Activated CD8-positive, alpha-beta memory T cell treated with anti-CD3 and anti-CD28 coated beads, Interleukin-2, amount 10 ng/mL, durations not matched to agents 7 days and 5 days (primary cell): ENCODE measurements around the gene ANP32B. TPM values are rescaled to one million over a fixed set of nuclear protein-coding genes. Genes with fewer than 3 reads are reported as not detected.
"Not testable (repeated sequence)": the region's sequence is repeated elsewhere in the genome, so short reads cannot be mapped to it uniquely, and the experiment has no call there.

Source experiments
- ATAC-seq: fragments of 150-1000 bp; cut with Tn5 transposase; one replicate; pipeline ENCODE4 v1.10.0; 2021; ENCODE audit warnings: moderate library complexity
- CTCF ChIA-PET: fragments of 350-600 bp; sonication (Branson Sonifier 250); formaldehyde crosslinking; loops from one replicate; lab custom pipeline; 2021; ENCODE audit warnings: antibody characterized with exemption; lab: Charles Lee
- DNase-seq: peaks from one replicate; pipeline ENCODE4 v3.0.0-alpha.2; 2020
- H3K27ac Mint-ChIP-seq: one replicate; pipeline ENCODE4 v1.8.0; 2021; ENCODE audit warnings: mild to moderate bottlenecking, mixed read lengths
- H3K27me3 Mint-ChIP-seq: one replicate; pipeline ENCODE4 v1.8.0; 2021; ENCODE audit warnings: mixed read lengths
- H3K36me3 Mint-ChIP-seq: one replicate; pipeline ENCODE4 v1.8.0; 2021; ENCODE audit warnings: mild to moderate bottlenecking, mixed read lengths
- H3K4me1 Mint-ChIP-seq: one replicate; pipeline ENCODE4 v1.8.0; 2021; ENCODE audit warnings: mixed read lengths
- H3K4me3 Mint-ChIP-seq: one replicate; pipeline ENCODE4 v1.8.0; 2021; ENCODE audit warnings: mild to moderate bottlenecking, moderate library complexity, mixed read lengths
- H3K9me3 Mint-ChIP-seq: one replicate; pipeline ENCODE4 v1.8.0; 2022; ENCODE audit warnings: low read depth, mixed read lengths
- total RNA-seq, 2 experiments: library from RNA; stranded (reverse); gene quantifications; one replicate each; pipeline ENCODE4 v1.2.3, GENCODE V29; 2021

The ANP32B gene
- total RNA-seq, 2 experiments from 2014 or later = 299 to 301 TPM

GRCh38 chr9:98007251-98007928 lies 24.2 kb downstream of the ANP32B start:
- Mint-ChIP-seq H3K27ac (peak overlapping the region; percentile 60), H3K27me3 (no peaks in the 10 kb centered on the region), H3K4me3 (no peak overlapping the region), H3K9me3 (no peaks in the 10 kb centered on the region), H3K36me3 (peaks cover 72% of the 10 kb centered on the region), H3K4me1 (peaks cover 29% of the 10 kb centered on the region)
- CTCF ChIA-PET = interaction anchor here (1.0 to 1.7 kb wide), 5 partner anchors 10 to 24 kb away, joined by 3 to 7 read pairs (median 5); partner anchors contain the start of gene ANP32B
- DNase-seq = no peak
- peak; percentile 77 for ATAC-seq

- ATAC-seq (no peak), DNase-seq (no peak)
- H3K36me3 Mint-ChIP-seq = peaks cover 80% of the 10 kb centered on the region
- H3K4me3 Mint-ChIP-seq = no peak overlapping the region
- H3K9me3 Mint-ChIP-seq = no peaks in the 10 kb centered on the region
- peaks cover 28% of the 10 kb centered on the region for H3K4me1 Mint-ChIP-seq
- H3K27me3 Mint-ChIP-seq = no peaks in the 10 kb centered on the region
- no peak overlapping the region for H3K27ac Mint-ChIP-seq
- CTCF ChIA-PET = interaction anchor here (1.0 to 1.3 kb wide), 4 partner anchors 9 to 20 kb away, joined by 3 to 5 read pairs (median 3); no protein-coding TSS in a partner anchor
These were observed 25.6 kb downstream of the ANP32B start for GRCh38 chr9:98008764-98009163.

DNA sequence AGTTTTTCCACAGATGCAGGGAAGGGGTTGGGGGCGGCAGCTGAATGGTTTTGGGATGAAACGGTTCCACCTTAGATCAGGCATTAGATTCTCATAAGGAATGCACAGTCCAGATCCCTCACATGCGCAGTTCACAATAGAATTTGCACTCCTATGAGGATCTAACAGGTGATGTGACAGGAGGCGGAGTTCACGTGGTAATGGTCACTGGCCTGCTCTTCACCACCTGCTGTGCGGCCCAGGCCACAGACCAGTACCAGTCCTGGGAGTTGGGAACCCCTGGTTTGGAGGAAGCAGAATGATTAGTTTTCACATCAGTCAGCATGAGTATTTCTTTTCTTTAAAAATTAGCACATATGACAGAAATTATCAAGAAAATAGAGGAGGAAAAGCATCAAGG lies 26.3 kb downstream of the ANP32B start:
- ATAC-seq = no peak
- no peak for DNase-seq
- Mint-ChIP-seq H3K27me3 (no peaks in the 10 kb centered on the region), H3K9me3 (no peaks in the 10 kb centered on the region), H3K27ac (peak overlapping the region; percentile 2), H3K36me3 (peaks cover 76% of the 10 kb centered on the region), H3K4me1 (peaks cover 26% of the 10 kb centered on the region), H3K4me3 (no peak overlapping the region)
- CTCF ChIA-PET = interaction anchor here (1.3 kb wide), 2 partner anchors 9 to 21 kb away, joined by 3 to 5 read pairs; no protein-coding TSS in a partner anchor

DNA sequence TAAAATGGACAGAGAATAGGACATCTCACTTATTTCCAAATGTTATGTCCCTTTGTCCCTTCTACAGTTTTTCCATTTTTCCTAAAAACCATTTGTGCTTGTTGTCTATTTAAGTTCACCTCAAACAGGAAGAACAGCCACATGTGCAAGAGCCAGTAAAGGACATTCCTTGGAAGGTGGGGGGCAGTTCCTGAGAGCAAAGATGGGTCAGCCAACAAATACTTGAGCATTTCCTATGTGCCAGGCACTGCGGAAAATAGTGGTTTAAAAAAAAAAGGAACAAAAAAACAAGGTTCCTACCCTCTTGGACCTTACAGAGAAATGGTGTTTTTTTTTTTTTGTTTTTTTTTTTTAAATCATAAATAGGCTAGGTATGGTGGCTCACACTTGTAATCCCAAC lies 26.8 kb downstream of the ANP32B start:
- peaks cover 77% of the 10 kb centered on the region for H3K36me3 Mint-ChIP-seq
- no peaks in the 10 kb centered on the region for H3K9me3 Mint-ChIP-seq
- no peak overlapping the region for H3K4me3 Mint-ChIP-seq
- CTCF ChIA-PET = interaction anchor here (1.1 to 1.3 kb wide), 2 partner anchors 25 to 86 kb away, joined by 3 to 4 read pairs; no protein-coding TSS in a partner anchor
- DNase-seq (no peak), ATAC-seq (no peak)
- H3K27ac Mint-ChIP-seq = peak overlapping the region; percentile 2
- no peaks in the 10 kb centered on the region for H3K27me3 Mint-ChIP-seq
- peaks cover 24% of the 10 kb centered on the region for H3K4me1 Mint-ChIP-seq

GRCh38 chr9:98010445-98010844 lies 27.3 kb downstream of the ANP32B start:
- Mint-ChIP-seq H3K27ac (no peak overlapping the region), H3K36me3 (peaks cover 78% of the 10 kb centered on the region), H3K27me3 (no peaks in the 10 kb centered on the region), H3K4me1 (peaks cover 23% of the 10 kb centered on the region), H3K9me3 (no peaks in the 10 kb centered on the region), H3K4me3 (no peak overlapping the region)
- DNase-seq = no peak
- ATAC-seq = no peak
- CTCF ChIA-PET = interaction anchor here (1.1 to 1.3 kb wide), 2 partner anchors 24 to 87 kb away, joined by 3 to 4 read pairs; no protein-coding TSS in a partner anchor

GRCh38 chr9:98011122-98011521 lies 28.0 kb downstream of the ANP32B start:
- no peak for ATAC-seq
- Mint-ChIP-seq H3K27ac (peak overlapping the region; percentile 1), H3K4me1 (peaks cover 17% of the 10 kb centered on the region), H3K27me3 (no peaks in the 10 kb centered on the region), H3K4me3 (no peak overlapping the region), H3K9me3 (no peaks in the 10 kb centered on the region), H3K36me3 (peaks cover 76% of the 10 kb centered on the region)
- DNase-seq = no peak
- CTCF ChIA-PET = interaction anchor here (1.1 to 1.3 kb wide), 2 partner anchors 24 to 87 kb away, joined by 3 to 4 read pairs; no protein-coding TSS in a partner anchor

DNA sequence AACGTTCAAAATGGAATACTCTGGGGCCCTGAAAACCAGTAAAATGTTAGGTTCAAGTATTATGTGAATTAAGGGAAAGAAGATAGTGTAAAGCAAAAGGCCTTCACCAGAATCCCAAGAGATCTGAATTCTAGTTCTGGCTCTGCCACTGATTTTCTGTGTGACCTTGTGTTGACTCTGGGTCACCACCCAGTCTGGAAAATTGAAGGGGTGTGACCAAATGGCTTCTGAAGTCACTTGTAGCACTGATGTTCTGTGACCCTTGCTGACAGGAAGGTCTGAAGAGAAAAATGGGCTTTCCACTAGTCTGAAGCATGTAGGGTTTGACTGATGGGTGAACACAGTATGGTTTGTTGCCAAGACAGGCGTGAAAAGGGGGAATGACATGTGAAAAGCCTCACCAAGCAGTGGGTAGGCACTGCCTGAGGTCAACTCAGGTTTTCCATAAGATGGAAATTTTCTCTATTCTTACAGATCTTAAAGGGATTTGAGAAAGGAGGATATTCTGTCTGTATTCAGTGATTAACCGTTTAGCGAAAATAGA lies 33.1 kb downstream of the ANP32B start:
- Mint-ChIP-seq H3K27ac (no peak overlapping the region), H3K36me3 (peaks cover 55% of the 10 kb centered on the region)
- ATAC-seq = no peak

DNA sequence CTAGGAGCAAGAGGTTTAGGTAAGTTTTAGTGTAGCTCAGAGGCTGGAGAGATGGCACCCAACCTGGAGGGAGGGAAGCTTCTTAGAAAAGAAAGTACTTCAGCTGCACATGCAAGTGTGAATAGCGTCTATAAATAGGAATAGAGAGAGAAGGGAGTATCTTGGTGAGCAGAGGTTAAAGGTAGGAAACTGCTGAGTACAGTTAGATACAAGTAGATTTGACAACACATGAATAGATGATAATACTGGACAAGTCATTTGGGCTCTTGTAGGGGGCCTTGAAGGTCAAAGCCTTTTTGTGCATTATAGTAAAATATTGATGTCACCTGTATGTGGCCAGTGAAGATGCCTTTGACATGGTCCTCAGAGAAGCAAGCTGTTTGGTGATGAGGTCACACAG lies 34.2 kb downstream of the ANP32B start:
- no peaks in the 10 kb centered on the region for H3K9me3 Mint-ChIP-seq
- no peaks in the 10 kb centered on the region for H3K4me1 Mint-ChIP-seq
- H3K27ac Mint-ChIP-seq = no peak overlapping the region
- H3K36me3 Mint-ChIP-seq = peaks cover 47% of the 10 kb centered on the region
- ATAC-seq = no peak
- H3K4me3 Mint-ChIP-seq = no peak overlapping the region
- no peak for DNase-seq
- CTCF ChIA-PET = interaction anchor here (1.0 to 1.3 kb wide), 2 partner anchors 34 to 95 kb away, joined by 3 to 6 read pairs; partner anchors contain the start of genes ANP32B and TRMO
- no peaks in the 10 kb centered on the region for H3K27me3 Mint-ChIP-seq

More for the DNA sequence above, 33.1 kb downstream of the ANP32B start:
- CTCF ChIA-PET = no interaction called here
- H3K4me1 Mint-ChIP-seq = peaks cover 1% of the 10 kb centered on the region
- H3K4me3 Mint-ChIP-seq = no peak overlapping the region
- H3K27me3 Mint-ChIP-seq = no peaks in the 10 kb centered on the region
- no peak for DNase-seq
- H3K9me3 Mint-ChIP-seq = no peaks in the 10 kb centered on the region

DNA sequence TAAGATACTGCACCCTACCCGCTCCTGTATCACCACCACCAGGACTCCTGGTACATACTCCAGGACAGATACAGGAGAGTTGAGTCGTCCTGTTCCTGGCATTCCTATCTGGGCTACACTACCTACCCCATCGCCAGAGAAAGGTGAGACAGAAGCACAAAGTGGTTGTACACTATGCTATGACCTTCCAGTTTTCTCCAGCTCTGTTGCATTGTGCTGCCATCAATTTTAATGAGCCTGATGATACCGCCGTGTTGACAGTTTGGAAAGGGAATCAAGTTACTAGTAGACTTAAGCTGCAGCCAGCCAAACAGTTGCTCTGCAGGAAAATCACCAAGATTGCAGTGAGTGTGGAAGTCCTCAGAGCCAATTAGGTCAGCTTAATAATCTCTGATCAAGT lies 35.2 kb downstream of the ANP32B start:
- Mint-ChIP-seq H3K4me1 (no peaks in the 10 kb centered on the region), H3K9me3 (no peaks in the 10 kb centered on the region), H3K4me3 (no peak overlapping the region), H3K27ac (no peak overlapping the region), H3K36me3 (peaks cover 41% of the 10 kb centered on the region), H3K27me3 (no peaks in the 10 kb centered on the region)
- peak; percentile 12 for DNase-seq
- CTCF ChIA-PET = interaction anchor here (1.1 to 4.1 kb wide), 2 partner anchors 10 to 16 kb away, joined by 3 to 20 read pairs; no protein-coding TSS in a partner anchor
- no peak for ATAC-seq

- H3K4me3 Mint-ChIP-seq = no peak overlapping the region
- DNase-seq = peak; percentile 36
- H3K27me3 Mint-ChIP-seq = no peaks in the 10 kb centered on the region
- peaks cover 37% of the 10 kb centered on the region for H3K36me3 Mint-ChIP-seq
- H3K9me3 Mint-ChIP-seq = no peaks in the 10 kb centered on the region
- H3K4me1 Mint-ChIP-seq = no peaks in the 10 kb centered on the region
- CTCF ChIA-PET = interaction anchor here (1.1 to 4.1 kb wide), 4 partner anchors 10 to 18 kb away, joined by 3 to 20 read pairs (median 3); no protein-coding TSS in a partner anchor
- no peak for ATAC-seq
- no peak overlapping the region for H3K27ac Mint-ChIP-seq
These were observed 36.0 kb downstream of the ANP32B start for GRCh38 chr9:98019098-98019497.

DNA sequence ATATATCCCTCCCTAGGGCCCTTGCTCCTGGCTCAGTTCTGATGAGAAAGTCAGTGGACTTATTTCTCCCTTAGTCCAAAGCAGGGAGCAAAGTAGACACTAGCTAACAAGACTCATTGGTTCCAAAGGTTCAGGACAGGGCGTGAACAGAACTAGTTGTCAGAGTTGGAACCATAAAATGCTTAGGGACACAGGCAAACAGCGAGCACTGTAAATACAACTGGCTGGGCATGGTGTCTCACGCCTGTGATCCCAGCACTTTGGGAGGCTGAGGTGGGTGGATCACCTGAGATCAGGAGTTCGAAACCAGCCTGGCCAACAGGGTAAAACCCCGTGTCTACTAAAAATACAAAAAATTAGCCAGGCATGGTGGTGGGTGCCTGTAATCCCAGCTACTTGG lies 36.7 kb downstream of the ANP32B start:
- not testable (repeated sequence) for ATAC-seq, H3K9me3 Mint-ChIP-seq, H3K4me1 Mint-ChIP-seq, H3K27ac Mint-ChIP-seq, H3K27me3 Mint-ChIP-seq, H3K4me3 Mint-ChIP-seq
- peak; percentile 12 for DNase-seq
- H3K36me3 Mint-ChIP-seq = peaks cover 32% of the 10 kb centered on the region
- CTCF ChIA-PET = interaction anchor here (0.6 to 4.1 kb wide), 5 partner anchors 10 to 114 kb away, joined by 3 to 20 read pairs (median 3); no protein-coding TSS in a partner anchor

- DNase-seq = peak; percentile 36
- Mint-ChIP-seq H3K27me3 (no peaks in the 10 kb centered on the region), H3K36me3 (peaks cover 25% of the 10 kb centered on the region), H3K9me3 (no peaks in the 10 kb centered on the region), H3K4me3 (no peak overlapping the region), H3K27ac (no peak overlapping the region), H3K4me1 (no peaks in the 10 kb centered on the region)
- CTCF ChIA-PET = interaction anchor here (0.6 to 4.1 kb wide), 5 partner anchors 10 to 114 kb away, joined by 3 to 20 read pairs (median 3); no protein-coding TSS in a partner anchor
- ATAC-seq = peak; percentile 13
These were observed 37.5 kb downstream of the ANP32B start for GRCh38 chr9:98020476-98021145.
